Mesenchymal stem cell (in vitro differentiated cells and primary cell): ENCODE data around the gene ALDH18A1.
A peak's percentile ranks its signal among the peaks of the same experiment; 100 is the strongest.

Experiments
- DNase-seq: peaks from one replicate; pipeline ENCODE4 v3.0.0-alpha.2; 2013
- H2AFZ ChIP-seq: one replicate; pipeline ENCODE4 v1.6.1; 2013; ENCODE audit warnings: low read depth, mild to moderate bottlenecking, control low read depth, inconsistent platforms, low read length, moderate library complexity
- H2AK5ac ChIP-seq: 2 replicates; pipeline ENCODE4 v1.6.1; 2013; ENCODE audit warnings: low read length, moderate library complexity, mild to moderate bottlenecking, inconsistent platforms; ENCODE audit not compliant: severe bottlenecking
- H2BK120ac ChIP-seq: one replicate; pipeline ENCODE4 v1.6.1; 2013; ENCODE audit warnings: low read depth, mild to moderate bottlenecking, inconsistent platforms, low read length, moderate library complexity
- H2BK12ac ChIP-seq, 2 experiments: one replicate each; pipeline ENCODE4 v1.6.1; 2013; ENCODE audit warnings: inconsistent platforms in 2 of 2, low read length in 2 of 2, mild to moderate bottlenecking in 2 of 2, moderate library complexity in 2 of 2, control low read depth in 1 of 2
- H2BK15ac ChIP-seq: one replicate; pipeline ENCODE4 v1.6.1; 2013; ENCODE audit warnings: mild to moderate bottlenecking, low read depth, inconsistent platforms; ENCODE audit not compliant: poor library complexity, severe bottlenecking
- H2BK5ac ChIP-seq: 2 replicates; pipeline ENCODE4 v1.6.1; 2013; ENCODE audit warnings: low read depth, mild to moderate bottlenecking, low read length, control low read depth, inconsistent platforms; ENCODE audit not compliant: poor library complexity, severe bottlenecking
- H3K14ac ChIP-seq, 2 experiments: one replicate each; pipeline ENCODE4 v1.6.1; 2013; ENCODE audit warnings: inconsistent platforms in 2 of 2, low read length in 2 of 2, control low read depth in 1 of 2, mild to moderate bottlenecking in 1 of 2, moderate library complexity in 1 of 2
- H3K18ac ChIP-seq, 2 experiments: one replicate each; pipeline ENCODE4 v1.6.1; 2013; ENCODE audit warnings: inconsistent platforms in 2 of 2, low read length in 2 of 2, control low read depth in 1 of 2, low read depth in 1 of 2, mild to moderate bottlenecking in 1 of 2
- H3K23ac ChIP-seq, 2 experiments: one replicate each; pipeline ENCODE4 v1.6.1; 2013; ENCODE audit warnings: inconsistent platforms in 2 of 2, low read length in 2 of 2, mild to moderate bottlenecking in 2 of 2, moderate library complexity in 2 of 2, control low read depth in 1 of 2
- H3K27ac ChIP-seq: 2 replicates; pipeline ENCODE4 v1.5.1; 2013; ENCODE audit warnings: mild to moderate bottlenecking, moderate library complexity, low read length, control low read depth, inconsistent platforms; ENCODE audit not compliant: poor library complexity, severe bottlenecking
- H3K27me3 ChIP-seq, 2 experiments: 2 replicates each; pipeline versions ENCODE4 v1.6.1 to v1.7.0; 2013; ENCODE audit warnings: low read length in 2 of 2, mild to moderate bottlenecking in 2 of 2, moderate library complexity in 2 of 2, control low read depth in 1 of 2, inconsistent platforms in 1 of 2; ENCODE audit not compliant: control insufficient read depth in 1 of 2, insufficient read depth in 1 of 2
- H3K36me3 ChIP-seq, 2 experiments: 2 replicates each; pipeline versions ENCODE4 v1.6.1 to v1.7.0; 2013; ENCODE audit warnings: low read length in 2 of 2, control low read depth in 1 of 2, inconsistent platforms in 1 of 2, low read depth in 1 of 2, mild to moderate bottlenecking in 1 of 2; ENCODE audit not compliant: insufficient read depth in 2 of 2, control insufficient read depth in 1 of 2
- H3K4ac ChIP-seq, 2 experiments: one replicate each; pipeline ENCODE4 v1.6.1; 2013; ENCODE audit warnings: inconsistent platforms in 2 of 2, low read length in 2 of 2, mild to moderate bottlenecking in 2 of 2, moderate library complexity in 2 of 2, control low read depth in 1 of 2, low read depth in 1 of 2
- H3K4me1 ChIP-seq: 2 replicates; pipeline ENCODE4 v1.6.1; 2013; ENCODE audit warnings: low read depth, low read length, control low read depth; ENCODE audit not compliant: control insufficient read depth, insufficient read depth
- H3K4me2 ChIP-seq: 2 replicates; pipeline ENCODE4 v1.6.1; 2013; ENCODE audit warnings: low read length, mild to moderate bottlenecking, inconsistent platforms; ENCODE audit not compliant: poor library complexity, severe bottlenecking
- H3K4me3 ChIP-seq, 2 experiments: 2 replicates each; pipeline versions ENCODE4 v1.5.1 to v1.7.0; 2013; ENCODE audit warnings: low read length in 2 of 2, mild to moderate bottlenecking in 2 of 2, control low read depth in 1 of 2, low read depth in 1 of 2; ENCODE audit not compliant: insufficient read depth in 1 of 2
- H3K79me1 ChIP-seq: replicated peaks from 2 replicates; pipeline ENCODE4 v1.6.1; 2013; ENCODE audit warnings: mild to moderate bottlenecking, control low read depth, low read length, inconsistent platforms; ENCODE audit not compliant: poor library complexity, severe bottlenecking
- H3K9ac ChIP-seq: 2 replicates; pipeline ENCODE4 v1.7.0; 2013; ENCODE audit warnings: mild to moderate bottlenecking, low read length, moderate library complexity
- H3K9me3 ChIP-seq: 2 replicates; pipeline ENCODE4 v1.7.0; 2013; ENCODE audit warnings: mild to moderate bottlenecking, low read length; ENCODE audit not compliant: control insufficient read depth
- H4K8ac ChIP-seq: one replicate; pipeline ENCODE4 v1.6.1; 2013; ENCODE audit warnings: inconsistent platforms, mild to moderate bottlenecking, low read length, moderate library complexity
- H4K91ac ChIP-seq: one replicate; pipeline ENCODE4 v1.6.1; 2013; ENCODE audit warnings: mild to moderate bottlenecking, low read length, inconsistent platforms
- WGBS: methylation state at CpG from one replicate; pipeline ENCODE4 v1.1.7; 2013; ENCODE audit warnings: mixed read lengths; 5-methylcytosine and 5-hydroxymethylcytosine counted together

The ALDH18A1 gene

GRCh38 chr10:95693668-95694534 lies 37.4 kb upstream of the ALDH18A1 start, which contains the start of gene TCTN3:
TSS of gene TCTN3 (minus strand) at chr10:95693927. CDS start at chr10:95693899, 28 bp downstream.
- peaks cover 8 to 31% of the 10 kb centered on the region in 2 experiments for H3K36me3 ChIP-seq
- H3K79me1 ChIP-seq: peaks cover 17% of the 10 kb centered on the region
- H2AFZ ChIP-seq: peak within 1 kb of the TSS; percentile 91
- H3K23ac ChIP-seq: peak within 1 kb of the TSS in 1 of 2 experiments; percentile 46
- under 1% methylated on average over 48 of the region's 53 CpGs for WGBS
- H3K9ac ChIP-seq: peak within 1 kb of the TSS; percentile 96
- H4K91ac ChIP-seq: no peak within 1 kb of the TSS
- no peak within 1 kb of the TSS for H4K8ac ChIP-seq
- peak within 1 kb of the TSS in 1 of 2 experiments; percentile 9 for H3K14ac ChIP-seq
- H3K4me2 ChIP-seq: peak within 1 kb of the TSS; percentile 59
- no peak within 1 kb of the TSS for H2BK5ac ChIP-seq
- H3K9me3 ChIP-seq: peaks cover 6% of the 10 kb centered on the region
- H3K4ac ChIP-seq: peak within 1 kb of the TSS in 1 of 2 experiments; percentile 82
- peaks cover 5% of the 10 kb centered on the region for H3K4me1 ChIP-seq
- H3K27ac ChIP-seq: peak within 1 kb of the TSS; percentile 7
- H3K4me3 ChIP-seq: peak within 1 kb of the TSS; percentile 80 to 99
- H2BK15ac ChIP-seq: no peak within 1 kb of the TSS
- H3K27me3 ChIP-seq: no peaks in the 10 kb centered on the region
- no peak within 1 kb of the TSS for H2AK5ac ChIP-seq
- peak within 1 kb of the TSS; percentile 7 to 83 for H3K18ac ChIP-seq
- DNase-seq: peak; percentile 100
- peak within 1 kb of the TSS in 1 of 2 experiments; percentile 61 for H2BK12ac ChIP-seq
- no peak within 1 kb of the TSS for H2BK120ac ChIP-seq

- H3K4me3 ChIP-seq: peak overlapping the region; percentile 80 to 99
- peak overlapping the region; percentile 59 for H3K4me2 ChIP-seq
- H2AK5ac ChIP-seq: no peak overlapping the region
- no peak overlapping the region for H4K8ac ChIP-seq
- H2BK12ac ChIP-seq: no peak overlapping the region
- no peak overlapping the region for H2BK15ac ChIP-seq
- H4K91ac ChIP-seq: no peak overlapping the region
- peaks cover 8 to 37% of the 10 kb centered on the region in 2 experiments for H3K36me3 ChIP-seq
- no peak overlapping the region for H3K27ac ChIP-seq
- no peak overlapping the region for H2BK5ac ChIP-seq
- peak; percentile 18 for DNase-seq
- H3K9ac ChIP-seq: peak overlapping the region; percentile 96
- H3K27me3 ChIP-seq: no peaks in the 10 kb centered on the region
- WGBS: 11% methylated on average over 15 of the region's 15 CpGs
- no peak overlapping the region for H2BK120ac ChIP-seq
- peaks cover 2% of the 10 kb centered on the region for H3K9me3 ChIP-seq
- H3K79me1 ChIP-seq: peaks cover 19% of the 10 kb centered on the region
- no peak overlapping the region for H3K14ac ChIP-seq
- H3K23ac ChIP-seq: peak overlapping the region in 1 of 2 experiments; percentile 46
- peaks cover 5% of the 10 kb centered on the region for H3K4me1 ChIP-seq
- peak overlapping the region; percentile 91 for H2AFZ ChIP-seq
- peak overlapping the region in 1 of 2 experiments; percentile 7 for H3K18ac ChIP-seq
- peak overlapping the region in 1 of 2 experiments; percentile 82 for H3K4ac ChIP-seq
Observed at GRCh38 chr10:95693071-95693667, 36.7 kb upstream of the ALDH18A1 start.

DNA sequence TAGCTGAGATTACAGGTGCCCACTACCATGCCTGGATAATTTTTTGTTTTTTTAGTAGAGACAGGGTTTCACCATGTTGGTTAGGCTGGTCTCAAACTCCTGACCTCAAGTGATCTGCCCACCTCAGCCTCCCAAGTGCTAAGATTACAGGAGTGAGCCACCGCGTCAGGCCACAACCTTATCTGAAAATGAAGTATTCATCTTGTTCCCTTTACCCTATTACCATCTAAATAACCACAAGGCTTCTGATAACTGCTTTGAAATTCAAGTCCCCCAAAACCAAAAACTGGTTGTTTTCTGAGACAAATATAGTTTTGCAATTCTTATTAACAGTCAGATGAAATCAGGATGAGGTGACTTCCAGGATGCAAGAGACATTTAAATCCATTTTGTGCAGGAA lies 34.8 kb upstream of the ALDH18A1 start:
- no peak overlapping the region for H2BK5ac ChIP-seq
- peaks cover 5% of the 10 kb centered on the region for H3K4me1 ChIP-seq
- H3K27me3 ChIP-seq: no peaks in the 10 kb centered on the region
- no peak overlapping the region for H3K18ac ChIP-seq
- no peak overlapping the region for H2AK5ac ChIP-seq
- peaks cover 19% of the 10 kb centered on the region for H3K79me1 ChIP-seq
- no peak overlapping the region for H3K4me3 ChIP-seq
- no peak overlapping the region for H2BK15ac ChIP-seq
- no peaks in the 10 kb centered on the region for H3K9me3 ChIP-seq
- H3K27ac ChIP-seq: no peak overlapping the region
- H2BK12ac ChIP-seq: no peak overlapping the region
- H3K4me2 ChIP-seq: no peak overlapping the region
- no peak overlapping the region for H3K4ac ChIP-seq
- H3K14ac ChIP-seq: no peak overlapping the region
- WGBS: 100% methylated on average over 2 of the region's 2 CpGs
- DNase-seq: no peak
- H4K91ac ChIP-seq: no peak overlapping the region
- H2AFZ ChIP-seq: no peak overlapping the region
- H4K8ac ChIP-seq: no peak overlapping the region
- peaks cover 13 to 54% of the 10 kb centered on the region in 2 experiments for H3K36me3 ChIP-seq
- no peak overlapping the region for H2BK120ac ChIP-seq
- H3K23ac ChIP-seq: no peak overlapping the region
- peak overlapping the region; percentile 7 for H3K9ac ChIP-seq

- Histone ChIP-seq H2BK12ac (no peak overlapping the region), H2BK15ac (no peak overlapping the region), H3K4me1 (peaks cover 5% of the 10 kb centered on the region), H3K36me3 (peaks cover 16 to 81% of the 10 kb centered on the region in 2 experiments), H3K4me3 (no peak overlapping the region), H3K14ac (no peak overlapping the region), H4K8ac (no peak overlapping the region), H2BK5ac (no peak overlapping the region), H4K91ac (no peak overlapping the region), H2AFZ (no peak overlapping the region), H3K9me3 (no peaks in the 10 kb centered on the region), H2BK120ac (no peak overlapping the region), H3K18ac (no peak overlapping the region), H2AK5ac (no peak overlapping the region), H3K9ac (no peak overlapping the region), H3K27me3 (no peaks in the 10 kb centered on the region), H3K23ac (no peak overlapping the region), H3K4ac (no peak overlapping the region), H3K27ac (no peak overlapping the region), H3K4me2 (no peak overlapping the region), H3K79me1 (peaks cover 18% of the 10 kb centered on the region)
- DNase-seq: no peak
- WGBS: 88% methylated on average over 1 of the region's 2 CpGs
Observed at GRCh38 chr10:95688648-95689047, 32.1 kb upstream of the ALDH18A1 start.
